WTC11 (cell line): Measurements from ENCODE around the gene C1QTNF9B. TPM values are rescaled to one million over a fixed set of nuclear protein-coding genes. Genes with fewer than 3 reads are reported as not detected.

ENCODE experiments used
- ATAC-seq: fragments of 200-7000 bp; cut with Tn5 transposase; 2 replicates; pipeline ENCODE4 v1.10.0; 2021; ENCODE audit warnings: mild to moderate bottlenecking, moderate library complexity
- CTCF ChIA-PET: fragments of 300-600 bp; sonication (Branson Sonifier 250); formaldehyde crosslinking; loops from one replicate; lab custom pipeline; 2021; ENCODE audit warnings: antibody characterized with exemption; lab: Charles Lee
- POLR2A ChIA-PET: fragments of 350-600 bp; sonication (Branson Sonifier 250); formaldehyde crosslinking; loops from one replicate; lab custom pipeline; 2021; ENCODE audit warnings: antibody characterized with exemption; lab: Charles Lee
- DNase-seq: peaks from one replicate; pipeline ENCODE4 v3.0.0; 2021; ENCODE audit warnings: low spot score
- H3K27ac Mint-ChIP-seq: 2 replicates; pipeline ENCODE4 v1.8.0; 2021; ENCODE audit warnings: mixed read lengths
- H3K27me3 Mint-ChIP-seq: 2 replicates; pipeline ENCODE4 v1.8.0; 2021; ENCODE audit warnings: low read depth, mild to moderate bottlenecking, moderate library complexity, mixed read lengths
- H3K36me3 Mint-ChIP-seq: 2 replicates; pipeline ENCODE4 v1.8.0; 2021; ENCODE audit warnings: mixed read lengths
- H3K4me1 Mint-ChIP-seq: 2 replicates; pipeline ENCODE4 v1.8.0; 2022; ENCODE audit warnings: mixed read lengths
- H3K4me3 Mint-ChIP-seq: 2 replicates; pipeline ENCODE4 v1.8.0; 2021; ENCODE audit warnings: mild to moderate bottlenecking, moderate library complexity, mixed read lengths
- H3K9me3 Mint-ChIP-seq: 2 replicates; pipeline ENCODE4 v1.8.0; 2021; ENCODE audit warnings: mixed read lengths
- ARID4B ChIP-seq: sonication (generic); formaldehyde crosslinking; IDR thresholded peaks from 2 replicates; pipeline ENCODE4 v1.8.0; 2023; ENCODE audit warnings: missing genetic modification reagents, mild to moderate bottlenecking, borderline replicate concordance
- ATF1 ChIP-seq: sonication (generic); formaldehyde crosslinking; IDR thresholded peaks from 2 replicates; pipeline ENCODE4 v1.8.1; 2023; ENCODE audit warnings: mild to moderate bottlenecking, moderate library complexity, missing genetic modification reagents
- GABPB1 ChIP-seq: sonication (generic); formaldehyde crosslinking; IDR thresholded peaks from 2 replicates; pipeline ENCODE4 v1.8.1; 2023; ENCODE audit warnings: mild to moderate bottlenecking, missing genetic modification reagents
- IRF1 ChIP-seq: sonication (generic); formaldehyde crosslinking; IDR thresholded peaks from 2 replicates; pipeline ENCODE4 v1.8.0; 2023; ENCODE audit warnings: missing genetic modification reagents
- JUN ChIP-seq: sonication (generic); formaldehyde crosslinking; IDR thresholded peaks from 2 replicates; pipeline ENCODE4 v1.8.0; 2023; ENCODE audit warnings: mild to moderate bottlenecking, missing genetic modification reagents
- NR3C1 ChIP-seq: sonication (generic); formaldehyde crosslinking; conservative IDR thresholded peaks from 2 replicates; pipeline ENCODE4 v1.8.1; 2023; ENCODE audit warnings: low read depth, mild to moderate bottlenecking, missing genetic modification reagents
- PREB ChIP-seq: sonication (generic); formaldehyde crosslinking; IDR thresholded peaks from 2 replicates; pipeline ENCODE4 v1.8.1; 2022; ENCODE audit warnings: mild to moderate bottlenecking, missing genetic modification reagents, moderate library complexity, borderline replicate concordance
- SP1 ChIP-seq: sonication (generic); formaldehyde crosslinking; conservative IDR thresholded peaks from 2 replicates; pipeline ENCODE4 v1.8.1; 2022; ENCODE audit warnings: missing genetic modification reagents
- USF1 ChIP-seq: sonication (generic); formaldehyde crosslinking; IDR thresholded peaks from 2 replicates; pipeline ENCODE4 v1.8.0; 2022; ENCODE audit warnings: mild to moderate bottlenecking, missing genetic modification reagents
- USF2 ChIP-seq: sonication (generic); formaldehyde crosslinking; IDR thresholded peaks from 2 replicates; pipeline ENCODE4 v1.8.1; 2023; ENCODE audit warnings: mild to moderate bottlenecking, missing genetic modification reagents, moderate library complexity
- ZBTB43 ChIP-seq: sonication (generic); formaldehyde crosslinking; IDR thresholded peaks from 2 replicates; pipeline ENCODE4 v1.8.1; 2023; ENCODE audit warnings: mild to moderate bottlenecking, missing genetic modification reagents
- ZNF423 ChIP-seq: fragments of 250-450 bp; sonication (Bioruptor Pico); IDR thresholded peaks from 2 replicates; pipeline ENCODE4 v2.1.2; 2022; ENCODE audit warnings: mild to moderate bottlenecking, moderate library complexity
- ZNF425 ChIP-seq: fragments of 250-450 bp; sonication (Bioruptor Pico); conservative IDR thresholded peaks from 2 replicates; pipeline ENCODE4 v1.9.0; 2021; ENCODE audit warnings: mild to moderate bottlenecking
- ZNF532 ChIP-seq: fragments of 250-450 bp; sonication (Bioruptor Pico); IDR thresholded peaks from 2 replicates; pipeline ENCODE4 v1.9.0; 2021; ENCODE audit warnings: mild to moderate bottlenecking, borderline replicate concordance
- total RNA-seq: library from RNA; stranded (reverse); gene quantifications from 3 replicates; pipeline ENCODE4 v1.2.3, GENCODE V29; 2021

Gene C1QTNF9B
- total RNA-seq, 1 experiment from 2014 or later, result 0.20 TPM

- TF ChIP-seq USF1 (CRISPR knock-in tag) (no peak), ZNF423 (CRISPR knock-in tag) (no peak), NR3C1 (CRISPR knock-in tag) (no peak), PREB (CRISPR knock-in tag) (no peak), ARID4B (CRISPR knock-in tag) (no peak), ZNF425 (CRISPR knock-in tag) (no peak), ZNF532 (no peak), ZBTB43 (CRISPR knock-in tag) (no peak), SP1 (CRISPR knock-in tag) (no peak), ATF1 (CRISPR knock-in tag) (no peak), GABPB1 (CRISPR knock-in tag) (no peak)
These were observed 15.2 kb upstream of the C1QTNF9B start (continued) for GRCh38 chr13:23912469-23912868.

- no peak overlapping the region for H3K4me3 Mint-ChIP-seq
- TF ChIP-seq USF2 (CRISPR knock-in tag), result no peak
- TF ChIP-seq USF1 (CRISPR knock-in tag), result no peak
- TF ChIP-seq IRF1, result no peak
- no peak for TF ChIP-seq JUN (CRISPR knock-in tag)
- no peak for TF ChIP-seq SP1 (CRISPR knock-in tag)
- H3K27me3 Mint-ChIP-seq, result no peaks in the 10 kb centered on the region
- ATAC-seq (no peak), DNase-seq (no peak)
- CTCF ChIA-PET, result interaction anchor here (1.9 kb wide), 1 partner anchor 12 kb away, joined by 7 read pairs; no protein-coding TSS in a partner anchor
- POLR2A ChIA-PET, result no interaction called here
- peaks cover 24% of the 10 kb centered on the region for H3K4me1 Mint-ChIP-seq
- H3K36me3 Mint-ChIP-seq, result no peaks in the 10 kb centered on the region
- 0 out of 2 replicates have a peak, but pooled peaks cover 2% of the 10 kb centered on the region for H3K9me3 Mint-ChIP-seq
- no peak overlapping the region for H3K27ac Mint-ChIP-seq
These were observed 12.3 kb upstream of the C1QTNF9B start for GRCh38 chr13:23909606-23910005.
